Gastrocnemius medialis (tissue), 4 donors: ENCODE measurements around the gene R3HDM2.

Experiments
- CTCF ChIP-seq, 5 experiments: fragments of 450-650 bp in 3 of 5; fragments of 200-600 bp in 2 of 5; sonication (generic) in 2 of 5; IDR thresholded peaks in 4 of 5; conservative IDR thresholded peaks in 1 of 5; 1 replicate in 4 of 5; 2 replicates in 1 of 5; pipeline ENCODE4 v1.5.1; 2016 to 2019; ENCODE audit warnings: antibody characterized with exemption in 5 of 5, mild to moderate bottlenecking in 3 of 5, moderate library complexity in 3 of 5
- POLR2A ChIP-seq, 2 donors: fragments of 450-650 bp; IDR thresholded peaks; one replicate each; pipeline ENCODE4 v1.6.1; 2017; ENCODE audit warnings: antibody characterized with exemption in 2 of 2, mild to moderate bottlenecking in 2 of 2, moderate library complexity in 2 of 2

GRCh38 chr12:57210461-57210860 lies 220.4 kb downstream of the R3HDM2 start:
- TF ChIP-seq POLR2A (IDR thresholded peaks at IDR 0.05) (no peak), CTCF (IDR thresholded peaks at IDR 0.05 in 4 of 5, conservative IDR thresholded peaks at IDR 0.05 in 1 of 5) (no peak)
